ENCODE results near the gene RPGRIP1L. TPM values are rescaled to one million over a fixed set of nuclear protein-coding genes. Genes with fewer than 3 reads are reported as not detected.

The RPGRIP1L gene
- total RNA-seq, 1 experiment from 2014 or later: 22.3 TPM

Other genes with a start within 250 kb of the RPGRIP1L start
- gene AKTIP, start 200.7 kb downstream of the RPGRIP1L start, total RNA-seq (2014; rRNA removed): 10.4 and 13.6 TPM in 2 replicates
- gene FTO, start 297 bp upstream of the RPGRIP1L start, total RNA-seq (2014; rRNA removed): 118 and 120 TPM in 2 replicates

Measured in LHCN-M2 (cell line).